Lung (tissue), 12 donors: Measurements from ENCODE around the gene HOXA4. TPM values are rescaled to one million over a fixed set of nuclear protein-coding genes. Genes with fewer than 3 reads are reported as not detected.

Experiments used
- ATAC-seq: fragments of 200-7000 bp; cut with Tn5 transposase; one replicate; pipeline ENCODE4 v1.9.1; 2020; ENCODE audit warnings: moderate number of reproducible peaks; ENCODE audit not compliant: insufficient read depth, low FRiP score
- DNase-seq, 3 donors: peaks; one replicate each; pipeline ENCODE4 v3.0.0-alpha.2; 2013 to 2017
- H3K27ac ChIP-seq, 2 donors: one replicate each; pipeline ENCODE4 v1.5.1; 2013; ENCODE audit warnings: mild to moderate bottlenecking in 2 of 2, moderate library complexity in 2 of 2, control low read depth in 1 of 2, inconsistent platforms in 1 of 2, low read depth in 1 of 2, low read length in 1 of 2
- H3K27me3 ChIP-seq, 3 donors: one replicate each; pipeline ENCODE4 v1.5.1; 2013; ENCODE audit warnings: low read length in 2 of 3; ENCODE audit not compliant: control insufficient read depth in 3 of 3, insufficient read depth in 3 of 3
- H3K36me3 ChIP-seq, 4 donors: one replicate each; pipeline ENCODE4 v1.5.1; 2013; ENCODE audit warnings: low read length in 4 of 4, mild to moderate bottlenecking in 1 of 4, moderate library complexity in 1 of 4; ENCODE audit not compliant: control insufficient read depth in 4 of 4, insufficient read depth in 4 of 4
- H3K4me1 ChIP-seq, 5 donors: one replicate each; pipeline ENCODE4 v1.5.1; 2013; ENCODE audit warnings: low read length in 5 of 5, mild to moderate bottlenecking in 2 of 5, moderate library complexity in 1 of 5; ENCODE audit not compliant: control insufficient read depth in 5 of 5, insufficient read depth in 5 of 5
- H3K4me3 ChIP-seq: one replicate; pipeline ENCODE4 v1.5.1; 2013; ENCODE audit warnings: mild to moderate bottlenecking, control low read depth, moderate library complexity
- H3K9ac ChIP-seq, 2 donors: one replicate each; pipeline ENCODE4 v1.5.1; 2013; ENCODE audit warnings: low read length in 2 of 2, control low read depth in 1 of 2; ENCODE audit not compliant: insufficient read depth in 1 of 2
- H3K9me3 ChIP-seq, 4 donors: one replicate each; pipeline ENCODE4 v1.5.1; 2013; ENCODE audit warnings: low read length in 3 of 4, mild to moderate bottlenecking in 1 of 4, moderate library complexity in 1 of 4; ENCODE audit not compliant: control insufficient read depth in 4 of 4, insufficient read depth in 3 of 4
- CTCF ChIP-seq: IDR thresholded peaks from 2 replicates; pipeline ENCODE4 v1.5.1; 2012; ENCODE audit warnings: mild to moderate bottlenecking; ENCODE audit errors: control extremely low read depth, extremely low read depth
- WGBS, 2 donors: extraction: QIAGEN DNeasy Blood & Tissue Kit; methylation state at CpG; one replicate each; pipeline ENCODE4 v1.1.7; 2013; 5-methylcytosine and 5-hydroxymethylcytosine counted together
- polyA plus RNA-seq, 2 donors: library from polyadenylated mRNA; stranded (reverse); fragments of 200-250 nt; gene quantifications; one replicate each; pipeline ENCODE4 v1.2.1, GENCODE V29; 2013
- total RNA-seq, 2 donors: library from RNA; depleted of rRNA in 1 of 2; stranded (reverse); fragments of >200 nt in 1 of 2; gene quantifications; one replicate each; pipeline ENCODE4 v1.2.1, GENCODE V29; 2014 to 2021
- donor health status: control.
- donor health status: control.
- donor health status: Bipolar disorder and iron deficiency.
- donor health status: healthy.
- donor health status: DM: yes; HTN: yes; CAD: no.

The HOXA4 gene
- total and polyA plus RNA-seq, 4 donors = 2.7 to 6.0 (median 4.1) TPM

GRCh38 chr7:27167916-27168264, 37.3 kb upstream of the HOXA4 start:
- Histone ChIP-seq H3K27me3 (peaks cover 8 to 98% (median 92%) of the 10 kb centered on the region in 3 donors), H3K4me3 (no peak overlapping the region), H3K36me3 (no peaks in the 10 kb centered on the region), H3K9me3 (peaks cover 0 to 8% (median 0%) of the 10 kb centered on the region in 4 donors), H3K9ac (no peak overlapping the region), H3K4me1 (peaks cover 0 to 25% (median 5%) of the 10 kb centered on the region in 5 donors), H3K27ac (no peak overlapping the region)
- peak in 1 of 3 donors; percentile 29 for DNase-seq
- no peak for ATAC-seq
- no peak for TF ChIP-seq CTCF
- 15 to 44% methylated on average over 4 of the region's 4 CpGs for WGBS, 2 donors

GRCh38 chr7:27166531-27167505, 36.3 kb upstream of the HOXA4 start:
- Histone ChIP-seq H3K9me3 (peaks cover 0 to 5% (median 0%) of the 10 kb centered on the region in 4 donors), H3K9ac (no peak overlapping the region), H3K27ac (no peak overlapping the region), H3K4me1 (peaks cover 0 to 21% (median 5%) of the 10 kb centered on the region in 5 donors), H3K4me3 (no peak overlapping the region), H3K36me3 (no peaks in the 10 kb centered on the region), H3K27me3 (peaks cover 8 to 98% (median 89%) of the 10 kb centered on the region in 3 donors)
- peak in 1 of 3 donors; percentile 53 for DNase-seq
- ATAC-seq = no peak
- TF ChIP-seq CTCF = no peak
- 8 to 22% methylated on average over 50 of the region's 50 CpGs for WGBS, 2 donors

DNA sequence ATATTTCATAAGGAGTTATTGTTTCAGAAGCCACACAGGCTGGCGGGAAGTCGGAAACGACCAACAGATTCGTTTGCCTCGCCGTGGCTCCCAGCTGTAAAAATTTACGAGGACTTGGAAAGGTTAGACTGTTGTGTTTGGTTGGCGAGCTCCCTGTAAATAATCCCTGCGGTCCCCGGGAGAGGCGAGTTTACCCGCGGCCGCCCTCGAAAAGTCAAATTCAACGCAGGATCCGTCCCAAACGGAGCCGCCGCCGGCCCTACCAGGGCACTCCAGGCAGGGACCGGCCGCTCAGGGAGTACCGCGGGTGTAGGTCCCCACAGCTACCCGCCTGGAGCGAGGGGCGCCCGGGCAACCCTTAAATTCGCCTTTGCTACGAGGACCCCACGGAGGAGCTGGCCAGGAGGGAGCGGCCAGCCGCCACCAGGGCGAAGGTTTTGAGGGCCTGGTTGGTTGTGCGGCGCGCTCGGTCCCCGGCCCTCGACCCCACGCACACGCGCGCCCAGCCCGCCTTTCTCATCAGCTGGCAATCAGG, 35.5 kb upstream of the HOXA4 start:
- peak in 2 of 3 donors; percentile 43 to 61 for DNase-seq
- H3K4me3 ChIP-seq = peak overlapping the region; percentile 1
- no peak for TF ChIP-seq CTCF
- 4 to 9% methylated on average over 46 of the region's 46 CpGs for WGBS, 2 donors
- ATAC-seq = no peak
- H3K36me3 ChIP-seq = no peaks in the 10 kb centered on the region
- no peak overlapping the region for H3K27ac ChIP-seq
- peaks cover 0 to 1% (median 0%) of the 10 kb centered on the region in 4 donors for H3K9me3 ChIP-seq
- H3K9ac ChIP-seq = no peak overlapping the region
- peaks cover 0 to 21% (median 5%) of the 10 kb centered on the region in 5 donors for H3K4me1 ChIP-seq
- peaks cover 8 to 98% (median 86%) of the 10 kb centered on the region in 3 donors for H3K27me3 ChIP-seq
